ENCODE data around the gene TSHZ3.

TSHZ3 gene

DNA sequence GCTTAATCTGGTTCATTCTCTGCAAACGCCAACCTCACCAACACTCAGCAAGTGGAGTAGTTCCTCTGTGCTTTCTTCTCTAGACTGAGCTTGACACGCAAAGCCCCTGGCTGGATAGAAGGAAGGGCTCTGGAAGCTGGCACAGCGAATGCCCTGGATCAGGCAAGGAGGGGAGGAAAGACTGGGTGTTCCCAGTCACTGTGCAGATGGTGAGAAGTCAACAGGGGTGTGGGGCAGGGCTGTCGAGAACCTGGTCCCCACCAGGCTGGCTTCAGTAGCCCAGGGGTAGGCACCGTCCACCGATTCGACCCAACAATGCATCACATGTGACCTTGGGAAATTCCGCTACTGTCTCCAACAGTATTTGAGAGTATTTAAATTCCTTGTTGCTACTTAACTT is 65.5 kb downstream of the TSHZ3 start:
- no peak for DNase-seq (ENCODE audit: low spot score)

DNA sequence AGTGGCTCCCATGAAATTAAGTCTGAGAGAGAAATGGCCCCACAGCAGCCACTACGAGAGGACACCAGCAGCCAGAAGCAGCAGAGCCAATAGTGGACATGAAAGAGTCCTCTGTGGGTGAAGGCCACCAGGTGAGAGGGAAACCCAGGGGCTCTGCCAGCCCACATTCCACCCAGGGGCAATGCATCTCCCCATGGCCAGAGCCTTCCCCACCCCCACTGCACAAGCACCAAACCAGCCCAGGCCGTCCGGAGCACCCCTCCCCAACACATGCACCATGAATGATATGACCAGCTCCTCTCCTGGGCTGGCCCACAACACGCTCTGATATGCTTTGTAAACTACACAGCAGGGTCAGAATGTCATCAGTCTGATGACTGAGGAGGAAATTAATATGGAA is 66.9 kb downstream of the TSHZ3 start:
- no peak for DNase-seq (ENCODE audit: low spot score)

DNA sequence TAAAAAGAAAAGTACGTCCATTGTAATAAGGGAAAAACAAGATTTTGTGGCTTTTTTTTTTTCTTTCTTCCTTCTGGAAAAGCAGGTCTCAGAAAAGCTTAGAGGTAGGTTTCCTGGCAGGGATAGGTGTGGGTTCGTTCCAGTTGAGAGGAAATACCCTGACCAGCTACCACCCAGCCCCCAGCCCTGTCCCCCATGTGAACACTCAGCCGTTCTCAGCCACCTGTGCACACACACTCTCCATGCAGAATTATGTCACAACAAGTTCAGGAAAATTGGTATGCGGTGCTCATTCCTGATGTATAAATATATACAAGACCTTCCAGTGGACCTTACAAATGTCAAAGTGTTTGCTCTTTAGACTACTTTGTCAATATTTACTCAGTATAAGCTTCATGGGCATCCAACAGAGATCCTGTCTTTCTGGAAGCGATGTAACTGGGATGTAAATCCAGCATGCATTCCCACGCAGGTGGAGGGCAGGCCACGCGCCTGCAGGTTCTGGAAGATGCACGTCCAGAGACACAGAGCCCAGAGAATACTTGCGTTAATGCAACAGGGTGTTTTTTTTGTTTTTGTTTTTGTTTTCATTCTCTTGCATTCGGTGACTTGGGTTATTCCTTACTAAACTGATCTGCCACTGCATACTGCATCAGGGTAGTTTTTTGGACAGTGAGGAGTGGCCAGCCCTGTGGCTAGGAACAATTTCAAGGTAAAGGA is 68.8 kb downstream of the TSHZ3 start:
- no peak for DNase-seq (ENCODE audit: low spot score)

DNA sequence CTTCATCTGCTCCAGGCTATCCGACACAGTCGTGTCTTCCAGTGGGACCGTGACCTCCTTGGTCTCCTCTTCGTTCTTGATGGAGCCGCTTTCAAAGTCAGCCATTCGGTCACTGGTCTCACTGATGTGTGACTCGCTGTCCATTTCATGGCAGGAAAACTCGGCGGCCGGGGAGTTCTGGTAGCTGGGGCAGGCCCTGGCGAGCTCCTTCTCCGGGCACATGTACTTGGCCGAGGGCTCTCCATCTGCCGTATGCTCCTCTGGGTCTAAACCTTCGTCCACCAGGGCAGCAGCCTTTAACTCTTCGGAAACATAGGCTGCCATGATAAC is 69.8 kb downstream of the TSHZ3 start:
- DNase-seq (ENCODE audit: low spot score): no peak

DNA sequence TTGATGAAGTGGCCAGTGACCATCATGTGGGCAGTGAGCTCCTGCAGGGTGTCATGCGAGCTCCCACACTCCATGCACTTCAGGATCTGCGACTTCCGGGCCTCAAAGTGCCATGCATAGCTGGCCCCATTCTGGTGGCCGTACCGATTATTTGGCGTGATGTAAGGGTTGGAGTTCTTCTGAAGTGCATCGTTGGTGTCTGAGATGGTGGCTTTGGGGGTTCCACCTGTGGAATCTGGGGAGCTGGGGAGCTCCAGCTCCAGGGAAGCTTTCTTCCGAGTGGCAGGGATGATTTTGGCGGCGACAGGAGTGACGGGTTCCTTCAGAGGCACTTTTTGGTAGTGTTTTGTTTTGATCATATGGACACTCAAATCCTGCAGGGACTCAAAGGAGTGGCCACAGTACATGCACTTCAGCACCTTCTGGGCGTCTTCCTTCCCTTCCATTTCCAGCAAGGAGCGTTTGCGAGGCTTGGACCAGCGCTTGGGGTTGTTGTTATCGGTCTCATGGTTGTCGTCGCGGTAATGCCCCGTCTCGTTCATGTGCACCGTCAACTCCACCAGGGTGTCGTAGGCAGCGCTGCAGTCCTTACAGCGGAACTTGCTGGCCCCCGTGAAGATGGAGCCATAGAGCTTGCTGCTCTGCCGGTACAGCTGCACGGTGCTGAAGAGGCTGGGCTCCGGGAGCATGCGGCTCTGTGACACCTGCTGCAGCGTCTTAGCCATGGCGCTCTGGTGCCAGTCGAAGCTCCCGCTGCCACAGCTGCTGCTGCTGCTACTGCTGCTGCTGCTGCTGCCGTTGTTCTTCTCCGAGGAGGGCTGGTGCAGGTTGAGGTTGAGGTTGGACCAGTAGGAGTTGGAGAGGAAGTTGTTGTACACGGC is 70.4 kb downstream of the TSHZ3 start:
- DNase-seq (ENCODE audit: low spot score): no peak

DNA sequence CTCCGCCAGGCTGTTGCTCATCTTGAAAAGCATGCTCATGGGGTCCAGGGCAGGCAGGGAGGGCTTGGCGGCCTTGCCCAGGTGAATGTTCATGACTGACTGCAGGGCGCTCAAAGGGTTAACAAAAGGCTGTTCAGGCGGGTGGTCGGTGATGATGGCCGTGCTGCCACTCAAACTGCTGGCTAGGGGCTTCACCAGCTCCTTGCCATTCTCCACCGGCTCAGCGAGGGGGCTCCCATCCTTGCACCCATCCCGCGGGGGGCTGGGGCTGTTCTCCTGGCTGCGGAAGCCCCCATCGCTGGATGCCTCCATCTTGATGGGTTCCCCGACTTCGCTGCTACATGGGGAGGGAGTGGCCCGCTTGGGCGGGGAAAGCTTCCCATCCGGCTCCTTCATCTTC is 71.7 kb downstream of the TSHZ3 start:
- DNase-seq (ENCODE audit: low spot score): no peak

DNA sequence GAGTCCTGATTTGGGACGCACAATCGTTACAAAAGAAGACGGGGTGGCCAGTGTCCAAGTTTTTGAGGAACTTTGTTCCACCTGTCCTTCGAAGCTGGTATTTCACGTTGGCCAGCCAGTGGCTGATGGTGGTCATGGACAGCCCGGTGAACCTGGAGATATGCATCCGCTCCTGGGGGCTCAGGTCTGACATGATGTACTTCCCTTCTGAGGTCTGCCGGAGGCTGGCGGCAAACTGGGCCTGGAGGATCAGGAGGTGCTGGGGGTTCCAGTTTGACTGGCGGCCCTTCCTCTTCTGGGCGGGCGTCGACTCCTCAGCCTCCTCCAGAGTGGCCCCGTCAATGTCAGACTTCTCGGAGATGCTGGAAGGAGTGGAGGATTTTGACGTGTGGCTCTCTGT is 72.4 kb downstream of the TSHZ3 start:
- no peak for DNase-seq (ENCODE audit: low spot score)

DNA sequence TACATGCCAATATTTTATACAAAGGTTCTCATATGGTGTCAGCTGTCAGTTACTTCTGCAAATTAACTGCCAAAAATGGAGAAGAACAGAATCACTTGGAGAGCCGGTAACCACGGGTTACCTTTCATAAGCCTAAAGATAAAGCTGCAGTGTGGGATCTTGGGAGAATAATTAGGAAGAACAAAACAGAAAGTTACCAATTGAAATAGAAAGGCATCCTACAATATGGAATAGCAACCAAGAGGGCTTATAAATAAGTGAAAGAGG is 74.2 kb downstream of the TSHZ3 start:
- DNase-seq (ENCODE audit: low spot score): no peak

DNA sequence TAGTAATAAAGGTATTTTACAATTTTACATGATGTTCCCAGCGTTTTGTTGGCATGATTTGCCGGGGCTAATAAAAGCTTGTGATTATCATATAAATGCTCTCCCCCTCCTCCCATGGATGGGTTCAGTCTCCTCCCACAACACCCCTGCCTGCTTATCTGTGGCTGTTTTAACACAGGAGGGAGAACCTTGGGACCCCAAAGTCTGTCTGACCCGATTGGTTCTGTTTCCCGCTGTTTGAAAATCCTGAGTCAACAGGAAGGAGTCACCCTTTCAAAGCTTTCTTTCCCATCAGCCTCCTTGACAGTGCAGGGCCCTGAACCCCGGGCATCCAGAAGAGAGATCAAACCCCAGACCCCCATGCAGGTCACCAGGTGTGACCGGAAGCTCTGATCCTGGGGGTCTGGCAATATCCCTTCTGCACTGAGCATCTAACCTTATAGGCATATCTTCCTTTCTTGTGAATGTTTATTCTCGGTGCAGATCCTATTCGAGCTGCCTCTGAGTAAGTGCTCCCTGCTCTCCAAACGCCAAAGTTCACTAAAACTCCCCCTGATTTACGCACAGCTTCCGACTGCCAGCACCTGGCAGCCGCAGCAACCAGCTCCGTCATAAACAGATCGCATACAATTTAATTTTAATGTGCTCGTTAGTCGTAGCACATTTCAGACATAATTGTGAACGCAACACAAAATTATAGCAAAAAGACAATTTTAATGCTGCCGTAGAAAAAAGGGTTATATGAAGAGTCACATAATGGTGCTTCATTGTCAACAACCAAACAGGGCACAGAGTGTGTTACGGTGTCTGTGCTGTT is 74.8 kb downstream of the TSHZ3 start:
- DNase-seq (ENCODE audit: low spot score): no peak

DNA sequence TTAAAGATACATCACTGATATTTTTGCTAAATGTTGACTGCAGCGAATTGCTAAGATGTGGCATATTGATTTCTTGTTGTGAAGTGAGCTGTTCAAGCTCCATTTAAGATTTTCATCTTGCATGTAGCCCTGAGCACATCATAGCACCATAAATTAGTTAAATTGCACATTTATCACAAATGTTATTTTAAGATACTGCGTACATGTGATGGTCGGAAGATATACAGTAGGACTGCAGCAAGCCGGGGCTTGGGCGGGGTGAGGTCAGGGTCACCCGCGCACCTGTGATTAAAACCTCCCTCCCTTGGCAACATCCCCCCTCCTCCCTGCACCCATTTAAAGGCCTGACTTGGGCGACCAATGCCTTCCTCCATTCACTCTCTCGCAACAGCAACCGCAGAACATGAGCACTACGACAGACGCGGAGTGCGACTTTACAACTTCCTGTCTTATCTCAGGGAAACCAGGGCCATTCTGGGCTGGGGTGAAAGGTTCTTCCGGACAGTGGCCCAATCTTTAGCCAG is 76.6 kb downstream of the TSHZ3 start:
- DNase-seq (ENCODE audit: low spot score): no peak

DNA sequence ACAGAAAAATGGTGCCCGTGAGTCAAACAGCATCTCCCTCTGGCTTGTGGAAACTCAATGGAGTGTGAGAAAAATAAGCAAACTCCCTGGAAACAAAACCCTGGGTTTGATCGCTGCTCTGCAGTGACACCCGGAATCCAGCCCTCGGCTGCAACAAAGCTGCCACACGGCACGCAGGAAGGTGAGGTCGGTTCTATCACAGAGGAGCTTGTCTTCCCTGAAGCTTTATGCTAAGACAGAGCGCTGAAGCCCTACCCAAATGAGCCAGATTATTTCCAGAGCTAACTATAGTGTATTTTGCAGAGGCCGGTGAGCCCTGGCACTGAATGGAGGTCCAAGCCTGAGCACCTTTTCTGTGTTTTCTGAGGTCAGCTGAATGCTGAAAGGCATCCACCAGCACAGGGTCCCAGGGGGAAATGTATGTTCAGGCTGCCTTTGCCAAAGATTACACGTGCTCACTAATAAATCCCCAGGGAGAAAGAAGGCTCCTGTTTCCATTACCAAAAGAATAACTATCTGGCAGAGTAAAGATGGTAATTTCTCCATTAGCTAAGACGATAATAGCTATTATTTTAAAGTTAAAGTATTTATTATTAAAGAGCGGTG is 77.8 kb downstream of the TSHZ3 start:
- no peak for DNase-seq (ENCODE audit: low spot score)

DNA sequence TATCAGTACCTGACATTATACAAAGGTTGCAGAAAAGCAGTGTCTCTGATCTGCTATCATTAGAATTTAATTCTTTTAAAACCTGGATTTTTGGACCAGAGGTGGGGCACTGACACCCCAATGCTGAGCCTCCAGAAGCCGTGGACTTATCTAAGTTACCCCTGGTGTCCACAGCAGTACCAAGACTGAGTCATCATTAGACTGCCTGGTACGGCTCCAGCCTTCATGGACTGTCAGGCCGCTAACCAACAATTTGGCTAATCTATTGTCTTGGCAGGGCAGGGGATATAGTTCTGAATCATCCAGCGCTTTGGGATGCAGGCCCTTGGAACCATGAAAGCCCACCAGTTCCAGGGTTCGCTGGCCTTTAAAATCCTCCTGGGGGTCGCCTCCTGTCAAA is 78.3 kb downstream of the TSHZ3 start:
- DNase-seq (ENCODE audit: low spot score): no peak

DNA sequence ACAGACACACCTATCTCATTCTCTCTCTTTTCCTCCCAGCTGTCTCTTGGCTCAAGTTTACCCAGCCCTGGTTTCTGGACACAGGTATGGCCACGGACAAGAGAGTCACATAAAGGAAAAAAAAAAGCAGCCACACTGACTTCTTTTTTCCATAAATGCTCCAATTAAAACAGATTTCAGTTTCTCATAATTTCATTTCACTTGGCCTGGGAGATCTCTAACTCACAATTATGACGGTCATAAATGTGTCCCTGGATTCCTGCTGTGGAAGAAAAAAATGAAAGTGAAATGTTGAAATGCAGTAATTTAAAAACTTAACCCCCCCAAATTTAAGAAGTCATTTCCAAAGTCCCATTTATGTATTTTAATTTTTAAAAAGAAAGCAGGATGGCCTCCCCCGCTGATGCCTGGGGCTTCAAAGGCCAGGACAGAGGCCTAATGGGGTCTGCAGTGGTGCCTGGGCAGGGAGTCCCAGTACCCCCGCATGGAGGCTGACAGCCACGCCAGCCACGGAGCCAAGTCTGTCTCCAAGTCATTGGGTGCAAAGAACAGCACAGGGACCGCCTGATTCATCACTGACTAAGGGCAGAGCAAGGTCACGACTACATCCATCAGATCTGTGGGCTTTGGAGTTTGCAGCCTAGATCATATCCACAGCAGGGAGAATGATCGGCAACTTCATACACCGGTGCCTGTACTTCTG is 79.7 kb downstream of the TSHZ3 start:
- DNase-seq (ENCODE audit: low spot score): no peak

DNA sequence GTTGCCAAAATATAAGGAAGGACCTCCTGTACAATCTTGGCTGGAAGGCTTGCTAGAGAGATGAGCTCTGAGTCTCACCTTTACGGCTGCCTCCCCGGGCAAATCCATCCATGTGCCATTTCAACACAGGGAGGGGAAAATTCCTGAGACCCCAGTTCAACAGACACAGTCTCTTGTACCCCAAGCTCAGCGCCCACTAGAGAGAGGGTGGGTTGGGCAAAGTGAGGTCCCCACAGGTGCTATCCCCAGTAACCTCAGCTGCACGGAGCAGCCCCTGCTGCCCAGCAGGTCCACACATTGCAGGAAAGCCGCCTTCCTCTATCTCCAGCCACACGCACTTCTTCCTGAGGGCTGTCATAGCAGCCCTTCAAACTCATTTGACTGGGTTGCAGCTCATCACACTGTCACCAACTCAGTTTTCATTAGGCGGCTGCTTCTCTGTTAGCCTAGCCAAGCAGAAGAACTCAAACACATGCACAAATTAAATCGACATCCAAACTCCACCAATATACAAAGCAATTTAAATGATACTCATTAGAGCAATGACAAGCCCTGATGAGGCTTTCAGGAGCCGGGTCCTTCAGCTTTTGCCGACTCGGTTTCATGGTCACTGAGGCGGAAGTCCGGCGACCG is 80.4 kb downstream of the TSHZ3 start:
- no peak for DNase-seq (ENCODE audit: low spot score)

DNA sequence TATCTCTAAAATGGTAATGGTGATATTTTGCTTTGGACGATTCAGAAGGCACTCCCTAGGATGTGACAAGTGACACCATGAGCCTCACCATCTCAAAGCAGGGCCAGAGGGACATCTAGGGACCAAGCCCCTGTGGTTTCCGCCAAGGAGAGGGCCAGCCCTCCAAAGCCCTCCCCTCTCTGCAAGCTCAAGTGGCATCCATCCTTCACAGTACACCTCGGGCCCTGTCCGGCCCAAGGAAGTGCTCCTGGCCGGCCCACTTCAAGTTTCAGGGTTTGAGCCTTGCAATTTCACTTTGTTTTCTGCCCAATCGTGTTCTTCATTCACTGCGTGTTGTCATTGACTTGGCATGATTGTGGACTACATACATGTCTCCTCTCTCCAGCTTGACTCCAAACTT is 82.5 kb downstream of the TSHZ3 start:
- no peak for DNase-seq (ENCODE audit: low spot score)

DNA sequence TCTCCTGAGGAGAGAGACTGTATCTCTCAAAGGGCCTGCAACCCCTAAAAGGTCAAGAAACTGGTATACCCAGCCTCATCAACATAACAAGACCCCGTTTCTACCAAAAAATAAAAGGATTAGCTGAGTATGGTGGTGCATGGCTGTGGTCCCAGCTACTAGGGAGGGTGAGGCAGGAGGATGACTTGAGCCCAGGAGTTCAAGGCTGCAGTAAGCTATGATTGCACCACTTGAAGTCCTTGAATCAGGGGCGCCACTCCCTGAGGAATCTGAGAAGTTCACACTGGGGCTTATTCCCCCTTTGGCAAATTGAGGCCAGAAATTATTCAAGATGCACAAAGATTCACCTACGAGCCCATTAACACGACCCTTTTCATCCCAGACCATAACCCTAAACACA is 83.0 kb downstream of the TSHZ3 start:
- no peak for DNase-seq (ENCODE audit: low spot score)

DNA sequence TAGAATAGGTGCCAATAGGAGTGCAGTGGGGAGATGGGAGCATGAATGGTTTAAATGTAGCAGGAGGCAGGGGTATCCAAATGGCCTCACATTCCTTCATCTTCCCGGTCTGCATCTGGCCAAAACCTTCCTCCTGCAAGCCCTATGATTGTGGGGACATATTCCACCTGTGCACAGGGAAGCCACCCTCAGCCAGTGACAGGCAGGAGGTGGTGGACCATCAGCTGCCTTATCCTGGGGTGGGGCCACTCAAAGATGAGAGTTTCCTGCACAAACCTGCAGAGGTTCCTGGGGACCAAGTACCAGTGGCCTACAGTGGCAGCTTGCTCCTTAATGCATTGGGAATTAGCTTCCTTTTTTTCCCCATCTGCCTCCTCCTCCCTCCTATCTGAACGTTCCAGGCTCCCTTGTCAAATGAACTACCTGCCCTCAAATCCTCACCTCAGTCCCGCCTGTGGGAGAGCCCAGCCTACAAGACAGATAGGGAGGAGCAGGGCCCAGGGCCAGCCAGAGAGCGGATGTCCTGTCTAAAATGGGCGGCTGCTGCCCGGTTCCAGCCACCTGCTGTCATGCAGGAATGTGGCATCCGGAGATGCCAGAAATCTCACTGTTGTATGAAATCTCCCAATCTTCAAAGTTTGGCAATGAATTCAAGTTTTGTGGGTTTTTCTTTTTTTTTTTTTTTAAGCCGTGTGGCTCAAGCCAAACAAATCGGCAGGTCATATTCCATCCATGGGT is 85.0 kb downstream of the TSHZ3 start:
- peak; percentile 9 for DNase-seq (ENCODE audit: low spot score)

DNA sequence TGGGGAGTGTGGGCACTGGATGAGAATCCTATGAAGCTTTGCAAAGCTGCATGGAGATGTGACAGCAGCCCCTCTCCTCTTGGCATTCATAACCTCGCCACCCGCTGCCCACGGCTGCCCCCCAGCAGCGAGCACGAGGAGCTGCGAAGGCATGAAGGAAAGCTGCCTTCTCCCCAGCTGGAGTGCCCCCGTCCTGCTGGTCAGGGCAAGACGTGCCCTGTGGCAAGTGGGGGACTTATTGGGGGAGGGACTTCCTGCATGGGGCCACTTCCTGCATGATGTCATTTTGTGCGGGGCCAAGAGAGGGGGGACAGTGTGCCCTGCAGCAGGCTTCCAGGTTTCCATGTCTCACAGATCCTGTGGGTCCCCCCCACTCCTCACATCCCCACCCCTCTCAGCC is 85.9 kb downstream of the TSHZ3 start:
- DNase-seq (ENCODE audit: low spot score): no peak

DNA sequence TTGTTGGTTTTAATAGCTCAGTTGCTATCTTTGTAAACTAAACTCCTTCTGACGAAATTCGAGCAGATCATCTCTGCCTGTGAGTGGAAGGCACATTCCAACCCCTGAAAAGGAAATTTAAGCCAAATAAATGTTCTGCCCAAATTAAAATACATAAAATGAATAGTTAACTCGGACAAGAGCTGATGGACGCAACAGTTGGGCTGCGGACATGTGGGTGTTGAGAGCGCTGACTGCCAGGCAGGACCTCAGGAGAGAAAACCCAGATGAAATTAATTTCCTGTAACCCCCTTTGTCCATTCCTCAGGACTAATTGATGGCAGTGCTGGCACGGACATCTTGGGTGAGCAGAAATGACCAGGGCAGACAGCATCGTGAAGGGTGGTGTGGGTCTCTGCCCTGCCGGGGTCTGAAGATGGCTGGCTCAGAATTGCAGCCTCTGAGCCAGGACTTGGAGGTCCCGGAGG is 86.5 kb downstream of the TSHZ3 start:
- no peak for DNase-seq (ENCODE audit: low spot score)

DNA sequence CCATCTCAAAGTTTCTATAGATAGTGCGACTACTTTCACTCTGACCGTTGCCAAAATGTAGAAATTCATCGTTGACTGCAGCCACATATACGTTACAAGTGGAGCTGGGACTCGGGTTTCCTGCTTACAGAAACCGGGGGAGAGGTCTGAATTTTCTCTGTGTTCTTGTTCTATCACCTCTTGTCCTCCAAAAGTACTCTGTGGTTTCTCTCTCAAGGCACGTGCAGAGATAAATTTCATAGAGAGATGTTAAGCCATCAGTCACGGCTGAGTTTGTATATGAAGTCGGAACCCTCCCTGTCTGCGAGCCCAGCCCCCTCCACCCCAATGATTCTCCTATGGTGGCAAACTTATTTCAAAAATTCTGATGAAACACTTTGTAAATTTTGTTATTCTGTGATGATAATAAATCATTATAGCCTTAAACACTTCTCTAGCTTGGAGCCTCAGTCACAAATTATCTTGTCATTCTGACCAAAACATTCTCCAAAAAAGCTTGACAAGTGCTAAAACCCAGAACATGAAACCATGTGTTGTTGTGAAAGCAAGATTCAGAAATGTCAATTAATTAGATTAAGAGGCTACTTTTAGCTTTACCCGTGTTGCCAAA is 87.5 kb downstream of the TSHZ3 start:
- DNase-seq (ENCODE audit: low spot score): no peak
